ENCODE results near the gene SCNM1. TPM values are rescaled to one million over a fixed set of nuclear protein-coding genes. Genes with fewer than 3 reads are reported as not detected.
"Not testable (repeated sequence)": the region's sequence is repeated elsewhere in the genome, so short reads cannot be mapped to it uniquely, and the experiment has no call there.

SCNM1 gene
- total RNA-seq, 2 donors from 2014 or later = 19.4 to 20.9 TPM

DNA sequence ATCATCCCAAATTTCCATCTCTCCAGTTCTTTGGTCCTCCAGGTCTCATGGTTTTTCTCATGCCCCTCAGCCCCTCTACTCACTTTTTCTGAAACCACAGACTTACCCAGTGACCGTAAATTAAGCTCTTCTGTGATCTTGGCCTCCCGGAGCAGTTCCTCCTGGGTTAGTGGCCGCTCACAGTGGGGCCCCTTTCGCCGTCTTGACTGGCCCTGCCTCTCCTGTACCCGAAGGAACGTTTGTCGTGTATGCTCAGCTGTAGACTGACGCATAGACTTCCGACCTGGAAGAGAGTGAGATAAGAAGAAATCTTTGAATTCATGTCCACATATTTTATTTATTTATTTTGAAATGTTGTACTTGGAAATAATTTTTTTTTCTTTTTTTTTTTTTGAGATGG, 18.3 kb downstream of the SCNM1 start:
- ATAC-seq (no peak), DNase-seq (no peak)
- intact Hi-C loops (cut with DNase I) = no loop called here

DNA sequence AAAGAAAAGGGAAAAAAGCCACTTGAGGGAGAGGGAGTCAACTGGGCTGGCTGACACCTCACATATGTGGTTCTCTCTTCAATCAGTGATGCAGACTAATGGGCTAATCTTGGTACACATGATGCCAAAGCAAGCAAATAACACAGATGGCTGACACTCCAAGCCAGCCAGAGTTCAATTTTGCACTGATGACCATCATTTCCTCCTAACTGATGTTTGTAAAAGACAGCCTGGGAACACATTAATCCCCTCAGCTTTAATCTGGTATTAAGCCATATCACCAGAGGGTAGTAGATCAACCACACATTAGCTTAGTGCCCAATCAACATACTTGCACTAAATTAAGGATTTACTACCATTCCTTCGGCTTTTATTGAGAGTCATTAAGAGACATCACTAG, 21.3 kb downstream of the SCNM1 start:
- ATAC-seq (no peak), DNase-seq (no peak)
- intact Hi-C loops (cut with DNase I) = no loop called here

DNA sequence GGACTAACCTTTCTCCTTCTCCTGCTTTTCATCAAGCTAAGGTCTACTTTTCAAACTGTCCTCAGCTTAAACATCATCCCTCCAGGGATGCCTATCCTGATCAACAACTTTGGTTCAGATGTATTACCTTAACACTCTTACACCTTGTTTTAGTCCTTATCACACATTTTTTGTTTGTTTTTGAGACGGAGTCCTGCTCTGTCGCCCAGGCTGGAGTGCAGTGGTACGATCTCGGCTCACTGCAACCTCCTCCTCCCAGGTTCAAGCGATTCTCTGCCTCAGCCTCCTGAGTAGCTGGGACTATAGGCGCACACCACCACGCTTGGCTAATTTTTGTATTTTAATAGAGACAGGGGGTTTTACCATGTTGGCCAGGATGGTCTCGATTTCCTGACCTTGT, 22.7 kb downstream of the SCNM1 start:
- ATAC-seq; DNase-seq; intact Hi-C loops (cut with DNase I): not testable (repeated sequence)

DNA sequence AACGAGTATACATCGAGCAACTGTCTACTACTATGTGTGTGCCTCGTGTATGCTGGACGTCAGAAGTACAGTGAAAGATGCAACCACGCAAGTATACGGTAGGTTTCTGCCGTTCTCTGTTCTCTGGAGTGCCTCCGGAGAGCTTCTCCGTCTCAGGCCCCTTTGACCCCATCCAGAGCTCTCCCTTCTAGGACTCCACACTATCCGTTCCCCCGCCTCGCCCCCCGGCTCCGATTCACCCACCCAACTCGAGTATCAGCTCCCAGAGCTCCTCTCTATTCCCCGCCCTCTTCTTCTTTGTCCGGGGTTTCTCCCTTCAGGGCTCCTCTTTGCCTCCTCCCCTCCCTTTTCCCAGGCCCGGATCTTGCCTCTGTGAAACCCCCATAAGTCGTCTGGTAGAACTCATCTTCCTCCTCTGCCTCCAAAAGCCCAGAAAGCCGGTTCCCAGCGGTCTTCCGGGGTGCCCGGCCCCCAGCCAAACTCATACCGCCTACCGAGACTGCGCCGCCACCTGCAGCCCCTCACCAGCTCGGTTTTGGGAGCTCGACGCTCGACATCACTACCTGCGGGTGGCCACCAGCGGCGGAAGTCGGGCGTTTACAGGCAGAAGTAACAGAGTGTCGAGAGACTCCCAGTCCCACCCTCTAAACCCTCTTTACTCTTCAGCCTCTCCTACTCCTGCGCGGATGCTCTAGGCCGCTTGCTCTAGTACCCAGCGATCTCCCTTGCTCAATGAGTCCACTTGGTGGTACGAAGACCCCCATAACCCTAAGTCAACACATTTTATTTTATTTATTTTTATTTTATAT, 23.9 kb downstream of the SCNM1 start, which contains the start of gene VPS72:
TSS of gene VPS72 (minus strand) at position 561 of the 809 bp plus-strand sequence. CDS start at position 485, 76 bp downstream.
- intact Hi-C loops (cut with DNase I) = loop anchor here in 1 of 2 donors (10.0 kb wide), 1 partner anchor 155 kb away; the partner anchor contains the start of gene RFX5
- ATAC-seq (peak; percentile 98), DNase-seq (peak; percentile 87)

DNA sequence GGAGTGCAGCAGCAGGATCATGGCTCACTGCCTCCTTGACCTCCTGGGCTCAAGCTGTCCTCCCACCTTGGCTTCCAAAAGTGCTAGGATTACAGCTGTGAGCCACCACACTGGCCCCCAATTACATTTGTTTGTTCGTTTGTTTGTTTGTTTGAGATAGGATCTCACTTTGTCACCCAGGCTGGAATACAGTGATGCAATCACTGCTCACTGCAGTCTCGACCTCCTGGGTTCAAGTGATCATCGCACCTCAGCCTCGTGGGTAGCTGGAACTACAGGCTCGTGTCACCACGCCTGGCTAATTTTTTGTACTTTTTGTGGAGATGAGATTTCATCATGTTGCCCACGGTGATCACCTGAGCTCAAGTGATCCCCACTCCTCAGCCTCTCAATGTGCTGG, 26.1 kb downstream of the SCNM1 start:
- intact Hi-C loops (cut with DNase I) = loop anchor here in 1 of 2 donors (10.0 kb wide), 1 partner anchor 153 kb away; the partner anchor contains the start of gene RFX5
- DNase-seq = no peak
- ATAC-seq = no peak

DNA sequence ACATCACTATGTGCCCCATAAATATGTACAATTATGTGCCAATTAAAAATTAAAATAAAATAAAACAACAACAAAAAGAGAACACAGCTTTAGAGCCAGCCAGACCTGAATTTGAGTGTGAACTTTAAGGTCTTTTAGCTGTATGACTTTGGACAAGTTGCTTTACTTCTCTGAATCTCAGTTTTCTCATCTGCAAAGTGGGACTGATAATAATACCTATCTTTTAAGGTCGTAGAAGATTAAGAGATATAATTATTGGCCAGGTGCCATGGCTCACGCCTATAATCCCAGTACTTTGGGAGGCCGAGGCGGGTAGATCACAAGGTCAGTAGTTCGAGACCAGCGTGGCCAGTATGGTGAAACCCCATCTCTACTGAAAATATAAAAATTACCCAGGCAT, 27.4 kb downstream of the SCNM1 start:
- intact Hi-C loops (cut with DNase I) = loop anchor here in 1 of 2 donors (10.0 kb wide), 1 partner anchor 151 kb away; the partner anchor contains the start of gene RFX5
- DNase-seq = no peak

DNA sequence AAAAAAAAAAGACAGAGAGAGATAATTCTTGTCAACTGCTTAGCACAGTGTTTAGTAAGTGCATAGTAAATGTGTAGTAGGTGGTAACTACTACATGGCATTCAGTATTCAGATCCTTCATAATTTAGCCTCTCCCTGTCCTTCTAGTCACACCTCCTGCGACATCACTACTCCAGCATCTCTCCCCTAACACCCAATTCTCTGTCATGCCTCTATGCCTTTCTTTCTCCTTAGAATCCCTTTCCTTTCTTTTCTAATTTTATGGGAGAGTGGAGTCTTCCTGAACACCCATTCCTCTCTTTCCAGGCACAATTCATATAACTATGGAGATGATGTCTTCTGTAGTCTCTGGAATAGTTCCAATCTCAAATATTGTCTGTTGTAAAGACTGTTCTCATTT, 27.9 kb downstream of the SCNM1 start:
- DNase-seq = no peak
- intact Hi-C loops (cut with DNase I) = loop anchor here in 1 of 2 donors (10.0 kb wide), 1 partner anchor 151 kb away; the partner anchor contains the start of gene RFX5
- no peak for ATAC-seq

More for the DNA sequence above, 27.4 kb downstream of the SCNM1 start:
- no peak for ATAC-seq

DNA sequence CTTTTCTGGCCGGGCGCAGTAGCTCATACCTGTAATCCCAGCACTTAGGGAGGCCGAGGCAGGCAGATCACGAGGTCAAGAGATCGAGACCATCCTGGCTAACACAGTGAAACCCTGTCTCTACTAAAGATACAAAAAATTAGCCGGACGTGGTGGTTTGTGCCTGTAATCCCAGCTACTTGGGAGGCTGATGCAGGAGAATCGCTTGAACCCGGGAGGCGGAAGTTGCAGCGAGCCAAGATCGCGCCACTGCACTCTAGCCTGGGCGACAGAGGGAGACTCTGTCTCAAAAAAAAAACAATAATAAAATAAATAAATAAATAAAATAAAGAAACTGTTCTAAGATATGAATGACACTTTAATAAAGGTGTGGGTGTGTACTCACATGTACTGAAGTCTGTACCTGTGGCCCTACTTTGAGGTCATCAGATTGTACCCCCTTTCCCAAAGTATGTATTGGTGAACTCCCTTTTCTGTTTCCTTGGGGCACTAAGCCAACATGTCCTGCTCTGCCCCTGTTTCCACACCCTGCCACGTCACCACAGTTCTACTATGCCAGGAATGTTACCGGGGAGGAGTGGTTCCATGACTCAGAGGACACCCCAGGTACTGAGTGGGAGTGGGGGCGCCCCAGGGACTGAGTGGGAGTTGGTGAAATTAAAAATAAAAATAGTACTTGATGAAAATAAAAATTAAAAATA, 29.1 kb downstream of the SCNM1 start:
- intact Hi-C loops (cut with DNase I) = loop anchor here in 1 of 2 donors (5.0 to 10.0 kb wide), 2 partner anchors 57 to 150 kb away; partner anchors contain the start of genes PSMD4 and RFX5
- ATAC-seq (peak in 1 of 2 donors; percentile 30), DNase-seq (peak; percentile 73)

DNA sequence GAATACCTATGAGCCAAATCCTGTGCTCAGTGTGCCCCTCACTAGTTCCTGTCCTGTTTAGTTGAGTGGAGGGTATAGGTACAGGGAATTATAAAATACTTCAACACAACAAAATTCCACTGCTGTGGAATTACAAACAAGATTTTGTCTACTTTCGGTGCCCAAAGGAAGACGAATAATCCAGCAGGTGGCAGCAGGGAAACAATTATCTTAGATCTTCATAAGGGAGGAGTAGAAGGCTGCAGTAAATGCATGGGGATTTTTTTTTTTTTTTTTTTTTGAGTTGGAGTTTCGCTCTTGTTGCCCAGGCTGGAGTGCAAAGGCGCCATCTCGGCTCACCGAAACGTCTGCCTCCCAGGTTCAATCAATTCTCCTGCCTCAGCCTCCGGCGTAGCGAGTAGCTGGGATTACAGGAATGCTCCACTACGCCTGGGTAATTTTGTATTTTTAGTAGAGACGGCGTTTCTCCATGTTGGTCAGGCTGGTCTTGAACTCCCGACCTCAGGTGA, 30.4 kb downstream of the SCNM1 start:
- intact Hi-C loops (cut with DNase I) = loop anchor here (2.0 to 10.0 kb wide), 3 partner anchors 56 to 148 kb away; partner anchors contain the start of genes PSMD4 (in 1 of the 2) and RFX5 (in 1 of the 2)
- peak; percentile 51 for DNase-seq
- peak; percentile 9 to 13 for ATAC-seq

DNA sequence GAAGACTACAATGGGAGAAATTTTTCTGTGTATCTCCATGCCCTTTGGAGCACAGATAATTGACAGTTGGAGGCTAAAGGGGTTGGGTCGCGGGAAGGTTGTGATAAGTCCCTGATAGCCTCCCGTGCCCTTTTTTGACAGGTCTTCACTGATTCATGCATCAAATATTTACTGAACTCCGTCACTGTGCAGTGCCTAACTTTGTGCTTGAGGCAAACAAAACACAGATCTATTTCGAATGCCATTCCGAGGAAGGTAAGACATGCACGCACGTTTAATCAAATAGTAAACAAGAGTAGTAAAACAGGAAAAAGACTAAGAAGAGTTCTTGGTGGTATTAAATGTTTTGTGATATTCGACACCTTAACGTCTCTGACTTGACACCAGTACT, 31.9 kb downstream of the SCNM1 start:
- ATAC-seq (no peak), DNase-seq (no peak)
- intact Hi-C loops (cut with DNase I) = loop anchor here (2.0 to 10.0 kb wide), 3 partner anchors 54 to 147 kb away; partner anchors contain the start of genes PSMD4 (in 1 of the 2) and RFX5 (in 1 of the 2)

DNA sequence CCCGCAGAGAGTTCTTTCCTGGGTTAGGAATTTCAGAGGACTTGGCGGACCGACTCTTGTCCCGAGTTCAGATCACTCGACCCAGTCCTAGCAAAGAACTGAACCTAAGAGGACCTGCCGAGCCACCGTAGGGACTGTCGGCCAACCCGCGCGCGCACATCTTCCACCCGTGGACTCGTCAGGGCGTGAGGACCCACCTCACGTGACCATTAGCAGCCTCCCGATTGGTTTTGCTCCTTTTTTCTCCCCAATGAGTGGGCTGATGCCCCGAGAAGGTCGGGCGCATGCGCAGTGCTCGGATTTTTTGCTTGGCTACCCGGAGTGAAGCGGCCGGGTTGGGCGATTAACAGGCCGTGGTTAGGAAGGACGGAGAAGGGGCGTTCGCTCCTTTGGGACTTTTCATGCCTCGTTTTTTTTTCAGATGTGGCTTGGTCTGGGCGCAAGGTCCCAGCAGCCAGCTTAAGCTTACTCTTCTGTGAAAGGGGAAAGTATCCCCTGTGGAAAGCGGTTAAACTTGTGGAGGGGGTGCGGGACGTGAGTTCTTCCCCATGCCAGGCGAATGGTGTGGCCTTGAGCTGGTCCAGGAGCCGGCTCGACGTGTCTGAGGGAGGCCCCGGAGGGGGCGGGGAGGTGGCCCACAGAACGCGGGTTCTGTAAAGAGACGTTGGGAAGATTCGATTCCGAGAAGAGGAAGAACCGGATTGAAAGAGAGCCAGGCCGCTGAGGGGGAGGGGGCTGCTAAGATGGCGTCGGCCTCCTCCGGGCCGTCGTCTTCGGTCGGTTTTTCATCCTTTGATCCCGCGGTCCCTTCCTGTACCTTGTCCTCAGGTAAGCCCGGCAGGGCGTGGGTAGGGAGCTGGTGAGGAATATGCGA, 32.5 kb downstream of the SCNM1 start, which contains the start of gene PIP5K1A:
TSS of gene PIP5K1A (plus strand) at position 299 of the 874 bp plus-strand sequence. CDS start at position 744, 445 bp downstream.
- intact Hi-C loops (cut with DNase I) = loop anchor here in 1 of 2 donors (5.0 to 10.0 kb wide), 2 partner anchors 54 to 146 kb away; partner anchors contain the start of genes PSMD4 and RFX5
- ATAC-seq (peak; percentile 94 to 97), DNase-seq (peak; percentile 100)

DNA sequence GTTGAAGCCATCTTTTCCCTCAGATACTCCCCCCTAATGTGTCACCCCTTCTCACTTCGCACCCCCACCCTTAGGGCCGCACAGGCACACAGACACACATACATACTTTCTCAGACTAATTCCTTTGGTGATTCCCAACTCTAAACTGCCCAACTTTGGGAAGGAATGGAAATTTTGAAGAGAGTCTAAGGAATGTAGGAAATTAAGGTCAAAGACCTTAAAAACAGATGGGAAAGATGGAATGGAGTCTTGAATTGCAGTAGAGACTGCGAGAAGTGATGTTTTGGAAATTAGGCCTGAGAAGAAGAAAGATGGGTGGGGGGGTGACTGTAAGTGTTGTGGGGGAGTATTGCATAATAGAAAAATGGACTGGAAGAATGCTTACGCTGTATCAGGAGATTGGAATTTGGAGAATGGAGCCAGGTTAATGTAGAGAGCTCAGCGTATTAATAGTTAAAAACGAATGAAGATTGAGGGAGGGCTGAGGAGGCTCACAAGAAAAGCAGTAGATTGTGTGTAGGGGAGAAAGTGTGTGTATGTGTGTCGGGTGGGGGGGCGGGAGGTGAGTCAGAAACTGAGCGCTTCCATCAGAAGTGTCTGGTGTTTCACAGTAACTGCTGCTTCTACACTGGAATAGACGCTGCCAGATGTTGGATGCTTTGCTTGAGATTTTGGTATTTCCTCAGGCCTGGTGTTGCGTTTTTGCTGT, 34.1 kb downstream of the SCNM1 start:
- ATAC-seq = peak in 1 of 2 donors; percentile 18
- intact Hi-C loops (cut with DNase I) = loop anchor here in 1 of 2 donors (5.0 to 10.0 kb wide), 2 partner anchors 52 to 145 kb away; partner anchors contain the start of genes PSMD4 and RFX5
- DNase-seq = no peak

DNA sequence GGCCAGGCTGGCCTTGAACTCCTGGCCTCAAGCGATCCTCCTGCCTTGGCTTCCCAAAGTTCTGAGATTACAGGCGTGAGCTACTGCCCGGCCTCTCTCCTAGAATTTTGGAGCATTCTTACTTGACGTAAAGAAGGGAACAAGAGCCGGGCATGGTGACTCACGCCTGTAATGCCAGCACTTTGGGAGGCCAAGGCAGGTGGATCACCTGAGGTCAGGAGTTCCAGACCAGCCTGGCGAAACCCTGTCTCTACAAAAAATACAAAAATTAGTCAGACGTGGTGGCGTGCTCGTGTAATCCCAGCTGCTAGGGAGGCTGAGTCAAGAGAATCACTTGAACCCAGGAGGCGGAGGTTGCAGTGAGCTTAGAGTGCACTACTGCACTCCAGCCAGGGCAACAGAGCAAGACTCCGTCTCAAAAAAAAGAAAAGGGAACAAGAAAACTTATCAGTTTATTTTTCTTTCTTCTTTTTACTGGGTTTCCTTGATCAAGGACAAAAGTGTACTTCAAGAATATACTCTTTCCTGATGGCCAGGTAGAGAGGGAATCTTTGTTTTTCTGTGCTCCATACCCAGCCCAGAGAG, 39.5 kb downstream of the SCNM1 start:
- DNase-seq; intact Hi-C loops (cut with DNase I); ATAC-seq: not testable (repeated sequence)

DNA sequence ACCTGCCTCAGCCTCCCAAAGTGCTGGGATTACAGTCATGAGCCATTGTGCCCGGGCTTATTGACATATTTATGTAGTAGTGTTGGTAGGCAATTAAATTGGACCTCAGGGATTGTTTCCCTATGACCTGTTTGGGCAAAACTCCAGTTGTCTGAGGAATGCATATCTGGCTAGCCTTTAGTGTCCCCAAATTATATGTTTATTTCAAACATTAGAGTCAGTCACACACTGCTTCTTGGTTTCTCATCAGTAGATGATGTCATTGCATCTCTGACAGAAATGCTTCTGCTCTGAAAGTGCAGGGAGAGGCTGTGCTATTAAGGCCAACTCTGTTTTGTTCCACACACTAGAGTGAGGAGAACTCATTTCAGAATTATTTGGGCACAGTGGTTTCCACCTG, 44.9 kb downstream of the SCNM1 start:
- DNase-seq = no peak

DNA sequence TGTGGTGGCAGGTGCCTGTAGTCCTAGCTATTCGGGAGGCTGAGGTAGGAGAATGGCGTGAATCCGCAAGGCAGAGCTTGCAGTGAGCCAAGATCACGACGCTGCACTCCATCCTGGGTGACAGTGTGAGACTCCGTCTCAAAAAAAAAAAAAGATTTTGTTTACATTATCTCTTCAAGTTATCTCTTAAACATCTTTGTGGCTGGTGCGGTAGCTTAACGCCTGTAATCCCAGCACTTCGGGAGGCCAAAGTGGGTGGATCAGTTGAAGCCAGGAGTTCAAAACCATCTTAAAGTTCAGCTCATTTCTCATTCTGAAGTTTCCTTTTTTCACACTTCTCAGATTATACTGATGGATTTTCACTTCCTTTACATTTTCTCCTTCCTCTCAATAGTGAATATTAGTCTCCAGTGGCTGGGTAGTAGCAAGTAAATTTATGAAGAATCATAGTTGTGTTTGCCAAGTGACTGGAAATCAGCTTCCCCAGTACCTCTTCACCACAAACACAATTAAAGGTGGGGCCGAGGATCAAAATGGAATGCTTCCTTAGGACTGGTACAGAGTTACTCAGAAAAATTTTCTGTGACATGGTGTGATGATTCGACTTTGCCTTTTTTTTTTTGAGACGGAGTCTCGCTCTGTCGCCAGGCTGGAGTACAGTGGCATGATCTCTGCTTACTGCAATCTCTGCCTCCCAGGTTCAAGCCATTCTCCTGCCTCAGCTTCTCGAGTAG, 46.2 kb downstream of the SCNM1 start:
- intact Hi-C loops (cut with DNase I) = no loop called here
- ATAC-seq (no peak), DNase-seq (no peak)

More for the DNA sequence above, 44.9 kb downstream of the SCNM1 start:
- intact Hi-C loops (cut with DNase I) = no loop called here
- no peak for ATAC-seq

DNA sequence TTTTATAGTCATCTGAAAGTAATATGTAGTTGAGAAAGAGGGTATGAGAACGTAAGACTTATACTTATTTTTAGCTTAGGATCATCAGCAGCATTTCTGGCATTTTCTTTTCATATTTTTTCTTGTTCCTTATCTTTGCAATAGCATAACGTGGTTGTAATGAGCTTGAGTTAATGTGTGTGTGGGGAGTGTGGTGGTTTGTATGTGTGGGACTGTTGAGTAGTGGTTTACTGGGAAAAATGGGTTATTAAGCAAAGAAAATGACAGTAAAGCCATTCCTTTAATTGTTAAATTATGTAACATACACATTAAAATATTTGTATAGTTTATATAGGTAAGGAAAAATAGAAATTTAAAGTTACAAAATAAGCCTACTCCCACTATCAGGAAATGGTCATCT, 47.6 kb downstream of the SCNM1 start:
- intact Hi-C loops (cut with DNase I) = no loop called here
- no peak for DNase-seq
- ATAC-seq = no peak

All from left cardiac atrium (tissue), 4 donors.